HCEC 1CT (cell line): ENCODE results near the gene TMEM94.

Experiments used
- DNase-seq: peaks from one replicate; pipeline ENCODE4 v3.0.0-alpha.2; 2017

The TMEM94 gene

DNA sequence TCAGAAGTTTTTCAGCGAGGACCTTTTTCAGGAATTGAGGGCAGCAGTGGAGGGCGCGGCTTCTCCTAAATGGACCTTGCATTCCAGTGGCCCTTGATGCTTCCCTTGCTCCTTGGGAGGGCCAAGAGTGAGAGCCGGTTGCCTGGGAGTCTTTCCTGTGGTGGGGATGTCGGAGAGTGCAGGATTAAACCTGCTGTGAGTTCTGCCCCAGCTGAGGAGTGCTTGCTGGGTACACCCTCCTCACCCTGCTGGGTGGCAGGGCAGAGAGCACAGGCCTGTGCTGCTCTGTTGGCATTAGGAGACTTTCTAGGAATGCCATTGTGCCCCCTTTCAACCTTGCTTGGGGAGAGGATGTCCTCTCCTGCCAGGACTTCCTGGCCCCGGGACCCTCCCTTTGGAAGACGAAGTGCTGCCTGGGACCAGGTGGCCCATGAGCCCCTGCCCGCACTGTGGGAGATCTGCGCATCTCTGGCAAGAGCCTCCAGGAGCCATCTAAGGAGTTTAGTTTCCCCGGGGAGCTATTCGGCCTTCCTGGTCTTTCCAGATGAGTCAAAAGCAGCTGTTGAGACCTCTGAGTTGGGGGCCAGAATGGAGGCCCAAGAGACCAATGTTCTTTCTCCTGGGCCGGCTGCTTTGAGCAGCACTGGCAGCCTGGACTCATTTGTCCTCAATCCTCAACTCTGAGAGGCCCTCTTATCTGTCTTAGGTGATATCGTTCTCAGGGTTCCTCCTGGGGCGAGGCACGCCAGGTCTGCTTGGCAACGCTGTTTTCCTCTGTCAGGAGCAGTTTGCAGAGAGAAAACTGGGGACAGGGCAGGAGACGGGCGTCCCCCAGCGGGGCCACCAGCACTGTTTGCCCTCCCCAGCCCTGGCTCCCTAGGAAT, 74.6 kb downstream of the TMEM94 start:
- DNase-seq = no peak

DNA sequence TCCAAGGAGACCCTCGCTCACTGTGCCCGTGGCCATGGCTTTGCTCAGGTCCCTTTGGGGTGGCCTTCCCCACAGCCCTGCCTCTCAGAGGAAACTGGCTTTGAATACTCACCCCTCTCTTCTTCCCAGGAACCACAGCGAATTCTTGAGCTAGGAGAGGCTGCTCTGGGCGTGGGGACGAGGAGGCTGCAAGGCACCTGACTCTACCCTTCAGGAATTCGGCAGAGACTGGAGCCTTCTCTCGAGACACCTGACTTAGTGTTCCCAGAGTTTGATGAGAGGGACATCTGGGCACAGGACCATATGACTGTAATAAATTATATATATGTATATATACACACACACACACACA, 75.3 kb downstream of the TMEM94 start:
- no peak for DNase-seq

DNA sequence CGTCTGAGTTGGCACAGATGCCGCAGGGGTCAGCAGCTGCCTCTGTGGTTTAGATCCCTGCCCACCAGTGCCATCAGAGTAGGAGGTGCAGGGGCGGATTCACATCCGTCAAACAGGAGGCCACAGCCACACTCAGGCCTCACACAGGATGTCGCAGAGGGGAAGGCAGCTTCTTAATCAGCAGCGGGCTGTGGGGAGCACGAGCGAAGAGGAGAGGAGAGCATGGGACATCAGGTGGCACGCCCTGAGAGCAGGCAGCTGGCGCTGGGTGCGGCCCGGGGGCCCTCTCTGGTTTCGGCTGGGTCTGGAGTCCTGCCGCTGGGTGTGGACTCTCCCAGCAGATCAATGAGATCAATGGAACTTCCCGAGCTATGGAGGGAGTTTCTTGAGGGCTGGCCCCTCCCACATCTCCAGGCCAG, 78.7 kb downstream of the TMEM94 start:
- no peak for DNase-seq

DNA sequence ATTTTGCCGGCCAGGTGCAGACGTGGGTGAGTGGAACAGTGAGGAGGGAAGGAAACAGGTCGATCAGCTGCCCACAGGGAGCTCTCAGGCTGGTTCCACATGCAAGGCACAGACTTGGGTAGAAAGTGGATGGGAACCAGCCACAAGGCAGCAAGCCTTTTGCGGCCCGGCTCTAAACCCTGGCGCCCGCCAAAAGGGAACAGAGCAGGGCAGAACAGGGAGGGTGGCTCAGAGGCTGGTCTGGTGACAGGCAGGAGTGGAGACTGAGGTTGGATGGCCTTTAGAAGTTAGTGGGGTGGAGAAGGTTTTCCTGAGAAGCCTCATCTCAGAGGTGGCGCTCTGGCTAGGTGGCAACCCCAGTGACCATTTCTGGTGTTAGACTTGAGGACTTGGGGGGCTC, 79.4 kb downstream of the TMEM94 start:
- DNase-seq = no peak

DNA sequence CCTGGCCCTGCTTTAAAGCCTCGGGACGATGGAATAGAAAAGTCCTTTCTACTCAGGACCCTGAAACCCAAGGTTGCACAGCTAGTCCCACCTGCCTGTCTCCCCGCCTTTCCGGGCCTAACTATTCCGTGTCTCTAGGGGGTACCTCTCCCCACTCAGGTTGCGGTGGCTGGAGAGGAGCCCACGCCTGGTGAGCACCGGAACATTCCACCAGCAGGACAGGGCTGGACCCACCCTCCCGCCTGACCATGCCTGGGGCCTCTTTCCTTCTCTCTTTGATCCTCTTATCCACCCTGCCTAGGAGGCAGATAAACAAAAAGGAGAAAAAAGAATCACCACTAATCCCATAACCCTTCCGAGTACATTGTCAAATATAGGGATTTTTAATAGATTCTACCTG, 79.9 kb downstream of the TMEM94 start:
- no peak for DNase-seq

DNA sequence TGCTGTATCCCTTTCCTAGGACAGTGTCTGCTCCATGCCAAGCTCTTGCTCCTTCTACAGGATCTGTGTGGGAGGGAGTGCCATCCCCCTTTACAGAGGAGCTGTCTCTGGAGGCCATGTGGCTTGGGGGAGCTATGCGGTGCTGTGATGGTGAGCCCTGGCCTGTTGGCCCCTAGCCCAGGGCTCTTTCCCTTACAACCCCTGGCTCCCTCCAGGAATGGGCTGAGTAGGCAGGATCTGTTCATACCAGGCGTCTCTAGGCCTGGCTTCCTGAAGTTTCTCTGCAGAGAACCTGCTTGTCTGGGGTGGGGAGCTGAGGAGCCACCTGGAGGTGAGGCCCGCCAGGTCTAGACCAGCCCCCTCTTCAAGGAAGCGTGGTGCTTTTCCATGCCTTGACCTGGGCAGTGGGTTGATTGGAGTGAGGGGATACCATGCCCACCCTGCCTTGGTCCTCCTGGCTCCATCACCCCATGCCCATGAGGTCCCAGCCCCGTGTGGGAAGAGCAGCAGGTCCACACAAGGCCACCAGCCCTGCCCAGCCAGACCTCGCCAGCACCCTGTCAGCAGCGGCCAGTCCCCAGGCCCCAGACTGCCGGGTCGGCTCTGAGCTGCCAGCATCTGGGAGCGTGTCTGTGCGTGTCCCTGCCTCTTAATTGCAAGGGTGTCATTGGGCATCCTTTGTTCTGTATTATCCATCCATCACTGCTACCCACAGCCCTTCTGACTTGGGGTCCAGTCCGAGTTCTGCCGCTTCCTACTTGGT, 83.7 kb downstream of the TMEM94 start:
- no peak for DNase-seq

DNA sequence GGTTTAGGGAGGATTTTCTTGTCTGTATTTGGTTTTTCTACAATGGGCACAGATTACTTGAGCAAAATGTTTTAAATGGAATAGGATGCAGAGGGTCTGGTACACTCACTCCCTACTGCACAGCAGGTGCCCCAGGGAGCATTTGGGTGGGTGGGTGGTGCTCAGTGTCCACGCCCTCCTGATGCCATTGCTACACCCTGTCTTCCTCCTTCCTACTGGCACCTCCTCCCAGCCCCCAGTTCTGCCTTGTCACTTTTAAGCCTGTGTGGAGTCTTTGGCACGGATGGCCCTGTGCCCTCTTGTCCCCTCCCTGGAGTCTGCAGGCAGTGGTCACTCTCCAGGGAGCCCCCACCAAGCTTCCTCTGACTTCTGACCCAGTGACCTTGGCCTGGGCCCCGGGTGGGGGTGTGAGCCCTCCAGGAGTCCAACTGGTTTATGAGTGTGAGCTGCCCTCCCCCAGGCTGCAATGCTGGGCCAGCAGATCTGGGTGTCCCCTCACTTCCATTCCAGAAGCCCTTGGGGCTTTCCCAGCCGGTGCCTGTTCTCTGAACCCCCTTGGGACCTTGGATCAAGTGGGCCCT, 84.6 kb downstream of the TMEM94 start:
- no peak for DNase-seq

DNA sequence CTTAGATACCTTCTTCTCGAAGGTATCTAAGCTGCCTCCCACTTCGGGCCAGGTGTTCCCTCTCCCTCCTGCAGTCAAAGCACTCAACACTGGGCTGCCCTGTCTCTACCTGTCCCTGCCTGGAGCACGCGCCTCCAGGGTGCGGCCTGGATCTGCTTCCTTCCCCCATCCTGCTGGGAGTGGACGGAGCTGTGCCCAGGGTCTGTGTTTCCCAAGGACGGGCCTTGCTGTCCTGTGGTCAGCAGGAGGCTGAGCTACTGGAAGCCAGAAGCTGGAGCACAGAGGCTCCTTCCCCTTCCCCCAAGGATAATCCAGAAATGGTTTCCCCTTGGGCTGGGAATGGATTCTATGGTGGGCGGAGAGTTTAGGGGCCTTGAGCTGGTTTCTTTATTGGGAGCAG, 85.8 kb downstream of the TMEM94 start:
- DNase-seq = no peak

DNA sequence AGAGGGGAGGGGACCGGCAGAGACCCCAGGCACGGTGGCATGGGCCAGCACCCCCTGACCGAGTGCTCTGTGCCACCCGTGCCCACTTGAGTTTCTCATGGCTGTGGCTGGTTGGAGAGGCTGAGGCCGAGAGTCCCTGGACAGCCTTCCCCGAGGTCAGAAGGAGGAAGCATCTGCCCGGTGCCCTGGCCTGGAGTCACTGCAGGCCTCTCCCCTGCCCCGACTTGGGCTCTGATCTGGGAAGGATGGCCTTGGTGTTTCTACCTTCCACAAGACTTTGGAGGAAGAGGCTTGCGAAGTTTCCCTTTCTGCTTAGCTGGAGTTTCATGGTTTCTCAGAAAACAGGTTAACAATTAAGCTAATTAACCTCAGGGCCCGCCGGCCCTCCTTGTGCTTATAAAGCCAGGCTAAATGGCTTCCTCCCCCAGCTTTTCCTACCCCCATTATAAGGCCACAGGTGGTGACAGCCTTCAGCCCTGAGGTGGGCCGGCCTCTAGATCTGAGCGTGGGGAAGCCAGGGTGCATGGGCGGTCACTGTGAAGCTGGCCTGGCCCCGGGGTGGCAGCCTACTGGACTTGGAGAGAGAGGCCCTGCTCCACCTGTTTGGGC, 86.4 kb downstream of the TMEM94 start:
- no peak for DNase-seq

DNA sequence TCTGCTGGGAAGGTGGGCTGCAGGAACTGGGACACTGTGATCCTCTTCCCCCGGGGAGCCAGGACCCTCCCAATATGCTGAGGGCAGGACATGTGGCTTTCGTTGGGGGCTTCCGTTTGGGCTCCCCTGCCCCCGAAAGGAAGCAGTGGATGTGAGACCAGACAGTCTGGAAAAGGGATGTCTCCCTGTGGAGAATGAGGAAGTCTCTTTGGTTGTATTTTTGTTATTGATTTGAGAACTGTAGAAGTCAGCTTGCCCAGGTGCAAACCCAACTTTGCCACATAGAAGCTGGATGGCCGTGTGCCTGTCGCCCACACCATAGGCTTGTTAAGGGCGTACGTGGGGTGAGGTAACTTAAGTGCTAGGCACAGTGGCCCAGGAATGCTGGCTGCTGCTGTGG, 87.8 kb downstream of the TMEM94 start:
- DNase-seq = no peak

DNA sequence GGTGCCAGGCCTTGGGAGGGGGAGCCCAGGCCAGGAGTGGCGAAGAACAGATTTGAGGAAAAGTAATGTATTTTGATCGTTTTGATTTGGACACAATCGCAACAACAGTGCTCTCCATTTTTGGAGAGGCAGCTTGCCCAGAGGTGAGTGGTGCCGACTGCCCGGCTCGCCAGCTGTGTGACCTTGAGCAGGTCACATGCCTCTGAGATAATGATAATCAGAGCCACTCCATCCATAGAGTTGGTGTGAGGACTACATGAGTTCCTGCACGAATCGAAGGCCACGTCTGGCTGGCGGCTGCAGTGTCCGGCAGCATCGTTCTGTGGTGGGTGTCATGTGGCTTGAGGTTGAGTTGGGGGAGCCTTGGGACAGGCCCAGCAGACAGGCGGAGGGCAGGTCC, 89.7 kb downstream of the TMEM94 start:
- DNase-seq = no peak

DNA sequence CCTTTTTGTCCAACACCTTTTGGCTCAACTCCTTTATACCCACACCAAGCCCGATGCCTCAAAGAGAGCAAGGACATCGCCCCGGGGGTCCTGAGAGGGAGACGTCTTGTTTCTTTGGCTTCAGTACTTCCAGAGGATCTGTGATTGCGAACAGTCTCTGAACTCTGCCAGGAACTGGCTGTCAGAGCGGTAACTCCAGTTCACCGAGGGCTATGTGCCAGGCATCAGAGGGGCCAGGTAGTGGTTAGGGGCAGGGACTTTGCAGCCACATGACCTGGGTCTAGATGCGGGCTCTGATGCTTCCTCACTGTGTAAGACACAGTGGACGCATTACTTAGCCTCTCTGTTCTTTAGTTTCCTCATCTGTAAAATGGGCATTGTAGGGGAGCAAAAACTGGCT, 90.7 kb downstream of the TMEM94 start:
- no peak for DNase-seq

DNA sequence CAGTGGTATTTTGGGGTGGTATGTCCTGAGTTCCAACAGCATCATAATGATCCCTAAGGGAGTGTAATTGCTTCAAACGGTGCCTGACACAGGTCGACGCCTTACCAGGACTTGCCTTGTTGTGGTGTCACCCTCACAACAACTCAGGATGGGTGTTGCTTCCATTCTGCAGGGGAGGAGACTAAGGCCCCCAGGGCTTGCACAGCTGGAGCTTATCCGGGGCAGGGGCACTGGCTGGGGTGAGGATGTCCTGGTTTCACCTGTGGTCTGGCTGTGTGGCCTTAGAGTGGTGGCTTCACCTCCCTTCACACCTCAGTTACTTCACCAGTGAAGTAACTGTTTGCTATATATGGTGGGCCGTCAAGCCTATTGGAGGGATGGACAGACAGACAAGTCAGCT, 92.4 kb downstream of the TMEM94 start:
- DNase-seq = no peak
